GM18498 (cell line): ENCODE measurements around the gene GANC.

ENCODE experiments used
- ATAC-seq: cut with Tn5 transposase; IDR thresholded peaks from one replicate; pipeline ENCODE4 v1.9.1; 2021; ENCODE audit warnings: mild to moderate bottlenecking, moderate library complexity; ENCODE audit not compliant: unreplicated experiment

GANC gene

GRCh38 chr15:42375252-42375651 lies 102.3 kb downstream of the GANC start:
- ATAC-seq, result no peak

GRCh38 chr15:42375941-42376340 lies 102.9 kb downstream of the GANC start:
- no peak for ATAC-seq

- no peak for ATAC-seq
Measured at GRCh38 chr15:42378011-42378410, 105.0 kb downstream of the GANC start.

GRCh38 chr15:42384597-42384996 lies 111.6 kb downstream of the GANC start:
- ATAC-seq, result no peak

GRCh38 chr15:42385206-42385979 lies 112.4 kb downstream of the GANC start:
- no peak for ATAC-seq

GRCh38 chr15:42385980-42386700 lies 113.1 kb downstream of the GANC start:
- ATAC-seq, result no peak

GRCh38 chr15:42387603-42388002 lies 114.6 kb downstream of the GANC start:
- no peak for ATAC-seq

GRCh38 chr15:42392309-42393024 lies 119.5 kb downstream of the GANC start:
- no peak for ATAC-seq

- ATAC-seq, result no peak
Measured at GRCh38 chr15:42394106-42394505, 121.1 kb downstream of the GANC start.

- no peak for ATAC-seq
Measured at GRCh38 chr15:42395838-42396237, 122.8 kb downstream of the GANC start.

- no peak for ATAC-seq
Measured at GRCh38 chr15:42401544-42402454, 128.8 kb downstream of the GANC start.

GRCh38 chr15:42402455-42403205 lies 129.6 kb downstream of the GANC start:
- no peak for ATAC-seq

- ATAC-seq, result no peak
Measured at GRCh38 chr15:42403389-42403788, 130.4 kb downstream of the GANC start.

GRCh38 chr15:42404461-42405235 lies 131.6 kb downstream of the GANC start:
- no peak for ATAC-seq

- ATAC-seq, result no peak
Measured at GRCh38 chr15:42405863-42406482, 133.0 kb downstream of the GANC start.
